Hepatocyte (in vitro differentiated cells): ENCODE results near the gene WASF3. TPM values are rescaled to one million over a fixed set of nuclear protein-coding genes. Genes with fewer than 3 reads are reported as not detected.

Experiments
- DNase-seq: peaks from one replicate; pipeline ENCODE4 v3.0.0-alpha.2; 2016; ENCODE audit warnings: low spot score
- H2AFZ ChIP-seq: fragments of 200-600 bp; sonication (generic); 2 replicates; pipeline ENCODE4 v1.6.0; 2016; ENCODE audit warnings: antibody characterized with exemption, mild to moderate bottlenecking
- H3K27ac ChIP-seq: fragments of 200-600 bp; sonication (generic); 2 replicates; pipeline ENCODE4 v1.5.1; 2016; ENCODE audit warnings: mild to moderate bottlenecking
- H3K27me3 ChIP-seq: fragments of 200-600 bp; sonication (generic); 2 replicates; pipeline ENCODE4 v1.6.1; 2016
- H3K36me3 ChIP-seq: fragments of 200-600 bp; sonication (generic); replicated peaks from 2 replicates; pipeline ENCODE4 v1.5.1; 2016; ENCODE audit warnings: low read depth; ENCODE audit not compliant: insufficient read depth
- H3K4me1 ChIP-seq: fragments of 200-600 bp; sonication (generic); 2 replicates; pipeline ENCODE4 v1.5.1; 2016; ENCODE audit warnings: mild to moderate bottlenecking, moderate library complexity; ENCODE audit not compliant: insufficient read depth
- H3K4me2 ChIP-seq: fragments of 200-600 bp; sonication (generic); 2 replicates; pipeline ENCODE4 v1.6.0; 2016
- H3K4me3 ChIP-seq: fragments of 200-600 bp; sonication (generic); 2 replicates; pipeline ENCODE4 v1.5.1; 2016; ENCODE audit warnings: mild to moderate bottlenecking
- H3K79me2 ChIP-seq: fragments of 200-600 bp; sonication (generic); 2 replicates; pipeline ENCODE4 v1.6.0; 2017; ENCODE audit warnings: mild to moderate bottlenecking
- H3K9me2 ChIP-seq: fragments of 200-600 bp; sonication (generic); replicated peaks from 2 replicates; pipeline ENCODE4 v1.6.0; 2017; ENCODE audit warnings: mild to moderate bottlenecking; ENCODE audit not compliant: insufficient read depth
- H3K9me3 ChIP-seq: fragments of 200-600 bp; sonication (generic); 2 replicates; pipeline ENCODE4 v1.5.1; 2016; ENCODE audit warnings: low read depth, mild to moderate bottlenecking
- H4K20me1 ChIP-seq: fragments of 200-600 bp; sonication (generic); 2 replicates; pipeline ENCODE4 v1.6.0; 2016; ENCODE audit warnings: mild to moderate bottlenecking; ENCODE audit not compliant: insufficient read depth, poor library complexity, severe bottlenecking
- EZH2 ChIP-seq: fragments of 200-600 bp; sonication (generic); IDR thresholded peaks from 2 replicates; pipeline ENCODE4 v1.6.1; 2016; ENCODE audit warnings: antibody characterized with exemption, mild to moderate bottlenecking, borderline replicate concordance
- EZH2phosphoT487 ChIP-seq: fragments of 200-600 bp; sonication (generic); IDR thresholded peaks from one replicate; pipeline ENCODE4 v1.6.1; 2018; ENCODE audit warnings: antibody characterized with exemption, mild to moderate bottlenecking, low read depth, moderate library complexity; ENCODE audit not compliant: unreplicated experiment, severe bottlenecking
- WGBS: methylation state at CpG from one replicate; pipeline ENCODE4 v1.1.6; 2016; ENCODE audit warnings: low lambda C conversion rate; ENCODE audit errors: missing lambda C conversion rate; 5-methylcytosine and 5-hydroxymethylcytosine counted together
- polyA plus RNA-seq: library from polyadenylated mRNA; unstranded; fragments of >200 nt; fragmentation: Nextera tagmentation; extraction: Ambion mirVana; gene quantifications from 2 replicates; pipeline ENCODE4 v1.2.1, GENCODE V29; 2016
- total RNA-seq: library from RNA; depleted of rRNA; stranded (reverse); fragments of >200 nt; gene quantifications from 2 replicates; pipeline ENCODE4 v1.2.3, GENCODE V29; 2014
- TF ChIP-seq, protein P1 (sequence below): fragments of 200-600 bp; sonication (generic); IDR thresholded peaks from 2 replicates; pipeline ENCODE4 v1.5.1; 2016; ENCODE audit warnings: antibody characterized with exemption, mild to moderate bottlenecking; ENCODE audit not compliant: poor library complexity

WASF3 gene
- total and polyA plus RNA-seq, 2 experiments from 2014 or later, result 10.4 to 17.8 TPM

DNA sequence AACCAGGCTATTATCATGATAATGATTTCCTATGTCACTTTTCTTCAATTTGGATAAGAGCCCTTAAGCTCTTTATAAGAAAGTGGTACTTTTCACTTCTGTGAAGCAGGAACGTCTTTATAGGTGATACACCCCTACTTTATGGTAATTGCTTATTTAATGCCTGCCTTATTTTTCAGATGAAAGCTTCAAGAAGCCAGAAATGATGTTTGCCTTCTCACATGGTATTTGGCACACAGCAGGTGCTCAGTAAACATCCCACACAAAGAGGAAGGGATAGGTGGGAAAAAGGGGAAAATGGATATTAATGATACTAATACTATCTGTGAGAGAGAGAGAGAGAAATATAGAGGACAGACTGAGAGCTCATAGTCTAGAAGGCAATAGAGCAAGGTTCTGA is 29.0 kb upstream of the WASF3 start:
- 18% methylated on average over 1 of the region's 1 CpG for WGBS
- no peak for TF ChIP-seq EZH2
- TF ChIP-seq, protein P1, sequence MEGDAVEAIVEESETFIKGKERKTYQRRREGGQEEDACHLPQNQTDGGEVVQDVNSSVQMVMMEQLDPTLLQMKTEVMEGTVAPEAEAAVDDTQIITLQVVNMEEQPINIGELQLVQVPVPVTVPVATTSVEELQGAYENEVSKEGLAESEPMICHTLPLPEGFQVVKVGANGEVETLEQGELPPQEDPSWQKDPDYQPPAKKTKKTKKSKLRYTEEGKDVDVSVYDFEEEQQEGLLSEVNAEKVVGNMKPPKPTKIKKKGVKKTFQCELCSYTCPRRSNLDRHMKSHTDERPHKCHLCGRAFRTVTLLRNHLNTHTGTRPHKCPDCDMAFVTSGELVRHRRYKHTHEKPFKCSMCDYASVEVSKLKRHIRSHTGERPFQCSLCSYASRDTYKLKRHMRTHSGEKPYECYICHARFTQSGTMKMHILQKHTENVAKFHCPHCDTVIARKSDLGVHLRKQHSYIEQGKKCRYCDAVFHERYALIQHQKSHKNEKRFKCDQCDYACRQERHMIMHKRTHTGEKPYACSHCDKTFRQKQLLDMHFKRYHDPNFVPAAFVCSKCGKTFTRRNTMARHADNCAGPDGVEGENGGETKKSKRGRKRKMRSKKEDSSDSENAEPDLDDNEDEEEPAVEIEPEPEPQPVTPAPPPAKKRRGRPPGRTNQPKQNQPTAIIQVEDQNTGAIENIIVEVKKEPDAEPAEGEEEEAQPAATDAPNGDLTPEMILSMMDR, result no peak
- no peak for TF ChIP-seq EZH2phosphoT487
- no peak overlapping the region for H2AFZ ChIP-seq

DNA sequence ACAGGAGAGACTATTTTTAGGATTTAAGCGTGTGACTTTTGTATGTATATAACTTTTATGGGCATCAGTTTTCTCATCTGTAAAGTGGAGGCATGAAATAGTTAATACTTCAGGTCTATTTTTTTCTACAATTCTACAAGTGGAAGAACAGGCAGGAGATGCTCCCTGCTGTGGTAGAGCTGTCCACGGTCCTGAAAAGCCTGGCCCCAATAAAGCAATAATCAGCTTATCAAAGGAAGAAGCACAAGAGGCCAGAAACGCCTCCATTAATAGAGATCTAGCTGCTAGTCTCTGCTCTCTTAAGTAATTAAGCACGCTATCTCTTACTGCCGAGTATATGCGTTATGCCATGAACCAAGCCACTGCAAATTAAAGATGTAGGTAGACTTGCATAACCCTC is 28.0 kb upstream of the WASF3 start:
- H4K20me1 ChIP-seq, result no peaks in the 10 kb centered on the region
- no peak overlapping the region for H3K27ac ChIP-seq
- H3K9me2 ChIP-seq, result no peaks in the 10 kb centered on the region
- TF ChIP-seq EZH2, result no peak
- TF ChIP-seq, protein P1, result no peak
- no peak for TF ChIP-seq EZH2phosphoT487
- H2AFZ ChIP-seq, result no peak overlapping the region
- WGBS, result 39% methylated on average over 6 of the region's 6 CpGs
- H3K4me1 ChIP-seq, result no peaks in the 10 kb centered on the region
- H3K9me3 ChIP-seq, result no peaks in the 10 kb centered on the region
- H3K36me3 ChIP-seq, result no peaks in the 10 kb centered on the region
- no peak overlapping the region for H3K4me2 ChIP-seq
- no peak overlapping the region for H3K4me3 ChIP-seq
- no peaks in the 10 kb centered on the region for H3K27me3 ChIP-seq
- peak; percentile 77 for DNase-seq
- H3K79me2 ChIP-seq, result no peaks in the 10 kb centered on the region

More for the DNA sequence above, 29.0 kb upstream of the WASF3 start:
- H3K27ac ChIP-seq, result no peak overlapping the region
- H4K20me1 ChIP-seq, result no peaks in the 10 kb centered on the region
- no peaks in the 10 kb centered on the region for H3K27me3 ChIP-seq
- no peak overlapping the region for H3K4me2 ChIP-seq
- no peak overlapping the region for H3K4me3 ChIP-seq
- H3K9me3 ChIP-seq, result no peaks in the 10 kb centered on the region
- H3K9me2 ChIP-seq, result no peaks in the 10 kb centered on the region
- H3K4me1 ChIP-seq, result no peaks in the 10 kb centered on the region
- no peak for DNase-seq
- H3K79me2 ChIP-seq, result no peaks in the 10 kb centered on the region
- H3K36me3 ChIP-seq, result no peaks in the 10 kb centered on the region

DNA sequence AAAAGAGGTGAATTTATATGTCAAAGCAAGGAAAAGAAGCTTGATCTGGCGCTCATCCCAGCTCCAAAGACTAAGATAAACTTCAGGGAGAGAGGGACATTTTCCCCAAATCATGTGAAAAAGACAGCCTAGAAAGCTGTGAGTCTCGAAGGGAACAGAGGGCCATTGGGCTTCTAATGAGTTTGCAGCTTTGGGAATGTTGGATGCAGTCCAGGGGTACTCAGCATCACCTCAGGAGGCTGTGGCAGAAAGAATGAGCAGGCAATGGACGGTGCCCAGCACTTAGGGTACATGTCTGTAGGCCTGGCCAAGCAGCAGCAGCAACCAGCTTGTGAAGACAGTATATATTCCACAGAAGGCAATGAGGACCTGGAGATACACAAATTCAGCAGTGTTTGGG is 25.7 kb upstream of the WASF3 start:
- no peak overlapping the region for H2AFZ ChIP-seq
- H3K4me3 ChIP-seq, result no peak overlapping the region
- no peaks in the 10 kb centered on the region for H3K79me2 ChIP-seq
- no peaks in the 10 kb centered on the region for H3K9me3 ChIP-seq
- H3K9me2 ChIP-seq, result no peaks in the 10 kb centered on the region
- no peaks in the 10 kb centered on the region for H3K4me1 ChIP-seq
- no peaks in the 10 kb centered on the region for H3K27me3 ChIP-seq
- no peak for TF ChIP-seq EZH2
- TF ChIP-seq, protein P1, result no peak
- no peak for TF ChIP-seq EZH2phosphoT487
- H3K27ac ChIP-seq, result no peak overlapping the region
- no peaks in the 10 kb centered on the region for H4K20me1 ChIP-seq
- no peak for DNase-seq
- no peak overlapping the region for H3K4me2 ChIP-seq
- WGBS, result 75% methylated on average over 3 of the region's 3 CpGs
- H3K36me3 ChIP-seq, result no peaks in the 10 kb centered on the region
